ENCODE results near the gene NLRP1.

DNA sequence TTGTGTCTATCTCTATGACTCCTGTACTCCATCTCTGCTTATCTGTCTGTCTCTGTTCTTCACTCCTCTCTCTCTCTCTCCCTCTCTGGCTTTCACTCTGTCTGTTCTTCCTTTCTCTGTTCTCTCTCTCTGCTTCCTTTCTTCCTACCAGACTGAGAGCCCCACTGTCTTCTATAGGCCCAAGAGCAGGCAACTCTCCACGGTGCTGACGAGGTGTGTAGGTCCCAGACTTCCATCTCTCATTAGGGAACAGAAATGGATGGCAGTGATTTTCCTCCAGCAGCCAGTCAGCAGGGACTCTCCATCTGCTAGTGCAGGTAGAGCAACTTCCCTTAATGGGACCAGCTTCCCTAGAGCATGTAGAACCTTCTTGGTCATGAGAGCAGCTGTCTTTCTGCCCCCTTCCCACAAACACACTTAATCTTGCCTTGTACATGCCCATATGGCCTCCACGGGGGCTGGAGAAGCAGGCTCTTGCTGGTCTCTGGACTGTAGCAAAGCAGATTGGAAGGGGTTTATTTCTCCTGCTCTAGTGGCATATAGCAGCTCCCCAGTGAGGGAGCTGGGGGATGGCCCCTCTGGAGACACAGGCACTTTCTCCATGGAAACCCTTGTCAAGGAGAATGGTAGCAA, 47.8 kb upstream of the NLRP1 start:
- TF ChIP-seq, protein P1, sequence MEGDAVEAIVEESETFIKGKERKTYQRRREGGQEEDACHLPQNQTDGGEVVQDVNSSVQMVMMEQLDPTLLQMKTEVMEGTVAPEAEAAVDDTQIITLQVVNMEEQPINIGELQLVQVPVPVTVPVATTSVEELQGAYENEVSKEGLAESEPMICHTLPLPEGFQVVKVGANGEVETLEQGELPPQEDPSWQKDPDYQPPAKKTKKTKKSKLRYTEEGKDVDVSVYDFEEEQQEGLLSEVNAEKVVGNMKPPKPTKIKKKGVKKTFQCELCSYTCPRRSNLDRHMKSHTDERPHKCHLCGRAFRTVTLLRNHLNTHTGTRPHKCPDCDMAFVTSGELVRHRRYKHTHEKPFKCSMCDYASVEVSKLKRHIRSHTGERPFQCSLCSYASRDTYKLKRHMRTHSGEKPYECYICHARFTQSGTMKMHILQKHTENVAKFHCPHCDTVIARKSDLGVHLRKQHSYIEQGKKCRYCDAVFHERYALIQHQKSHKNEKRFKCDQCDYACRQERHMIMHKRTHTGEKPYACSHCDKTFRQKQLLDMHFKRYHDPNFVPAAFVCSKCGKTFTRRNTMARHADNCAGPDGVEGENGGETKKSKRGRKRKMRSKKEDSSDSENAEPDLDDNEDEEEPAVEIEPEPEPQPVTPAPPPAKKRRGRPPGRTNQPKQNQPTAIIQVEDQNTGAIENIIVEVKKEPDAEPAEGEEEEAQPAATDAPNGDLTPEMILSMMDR (IDR thresholded peaks at IDR 0.05), result no peak
- no peak for TF ChIP-seq POLR2A (IDR thresholded peaks at IDR 0.05)
